BE2C (cell line): ENCODE data around the gene PANX2.

Source experiments
- DNase-seq: peaks from one replicate; pipeline ENCODE4 v3.0.0-alpha.2; 2020
- H3K27me3 ChIP-seq: fragments of 250-450 bp; sonication (Bioruptor Pico); 2 replicates; pipeline ENCODE4 v1.5.1; 2020; ENCODE audit warnings: mild to moderate bottlenecking
- H3K36me3 ChIP-seq: fragments of 250-450 bp; sonication (Bioruptor Pico); 2 replicates; pipeline ENCODE4 v1.5.1; 2020; ENCODE audit warnings: mild to moderate bottlenecking
- H3K4me1 ChIP-seq: fragments of 250-450 bp; sonication (Bioruptor Pico); 2 replicates; pipeline ENCODE4 v1.5.1; 2020
- H3K4me3 ChIP-seq: 2 replicates; pipeline ENCODE4 v1.5.1; 2011; ENCODE audit warnings: low read depth, low read length
- H3K9me3 ChIP-seq: fragments of 250-450 bp; sonication (Bioruptor Pico); 2 replicates; pipeline ENCODE4 v1.5.1; 2020
- CTCF ChIP-seq: IDR thresholded peaks from 2 replicates; pipeline ENCODE4 v1.5.1; 2012; ENCODE audit warnings: mild to moderate bottlenecking, low read depth, low read length

PANX2 gene

DNA sequence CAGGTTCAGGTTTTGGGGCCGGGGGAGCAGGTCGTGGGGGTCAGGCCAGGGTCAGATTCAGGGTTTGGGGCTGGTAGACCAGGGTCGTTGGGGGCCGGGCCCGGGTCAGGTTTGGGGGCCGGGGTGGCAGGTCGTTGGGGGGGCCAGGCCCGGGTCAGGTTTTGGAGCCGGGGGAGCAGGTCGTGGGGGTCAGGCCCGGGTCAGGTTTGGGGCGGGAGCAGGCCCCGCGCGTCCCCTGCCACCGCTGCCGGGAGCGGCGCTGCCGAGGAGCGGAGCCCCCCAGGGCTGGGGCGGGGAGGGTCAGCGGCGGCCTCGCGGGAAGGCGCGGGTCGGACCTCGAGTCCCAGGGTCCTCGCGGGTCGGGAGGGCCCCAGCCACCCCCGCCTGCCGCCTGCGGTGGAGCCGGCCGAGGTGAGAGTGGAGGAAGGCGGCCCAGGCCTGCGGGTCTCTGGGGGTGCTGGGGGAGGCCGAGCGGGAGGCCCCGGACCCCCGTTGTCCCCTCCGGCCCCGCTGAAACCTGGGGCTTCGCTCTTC lies 15.7 kb downstream of the PANX2 start:
- TF ChIP-seq CTCF: no peak
- Histone ChIP-seq H3K27me3 (no peaks in the 10 kb centered on the region), H3K4me3 (peak overlapping the region; percentile 70), H3K9me3 (no peaks in the 10 kb centered on the region), H3K4me1 (peaks cover 25% of the 10 kb centered on the region), H3K36me3 (no peaks in the 10 kb centered on the region; the same call in 1 of the 2 replicates)
- DNase-seq: no peak

DNA sequence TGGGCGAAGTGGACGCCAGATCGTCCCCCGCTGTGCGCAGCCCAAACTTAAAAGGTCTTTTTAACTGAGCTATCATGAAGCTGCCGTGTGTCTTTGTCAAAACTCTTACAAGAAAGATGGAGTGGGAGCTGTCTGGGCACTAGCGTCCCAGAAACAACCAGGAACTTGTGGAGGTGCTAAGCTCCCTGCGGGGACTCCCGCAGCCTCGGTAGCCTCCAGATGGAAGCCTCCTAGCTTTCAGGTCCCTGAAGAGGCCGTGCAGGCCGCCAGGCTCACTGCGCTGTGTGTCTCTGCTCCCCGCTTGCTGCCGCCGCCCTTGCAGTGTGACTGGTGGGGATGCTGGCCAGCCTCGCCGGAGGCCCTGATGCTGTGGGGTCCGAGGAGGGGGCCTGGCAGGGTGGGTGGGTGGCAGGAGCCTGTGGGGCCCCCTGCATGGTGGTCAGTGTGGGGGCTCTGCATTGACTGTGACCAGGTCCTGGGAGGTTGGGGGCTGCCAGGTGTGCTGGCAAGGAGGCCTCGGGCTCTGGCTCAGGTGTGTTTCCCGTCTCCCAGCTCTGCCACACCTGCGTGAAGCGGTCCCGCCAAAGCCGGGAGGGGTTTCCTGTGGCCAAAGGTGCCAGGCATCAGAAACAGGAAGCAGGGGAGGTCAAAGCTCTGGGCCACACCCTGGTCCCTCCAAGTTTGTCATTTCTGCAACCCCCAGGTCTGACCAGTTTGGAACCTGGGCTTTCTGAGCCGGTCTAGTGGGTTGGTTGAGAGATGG lies 16.4 kb downstream of the PANX2 start:
- TF ChIP-seq CTCF: no peak
- H3K4me3 ChIP-seq: peak overlapping the region; percentile 70
- no peaks in the 10 kb centered on the region; the same call in 1 of the 2 replicates for H3K36me3 ChIP-seq
- H3K9me3 ChIP-seq: no peaks in the 10 kb centered on the region
- no peak for DNase-seq
- no peaks in the 10 kb centered on the region for H3K27me3 ChIP-seq
- peaks cover 28% of the 10 kb centered on the region for H3K4me1 ChIP-seq

DNA sequence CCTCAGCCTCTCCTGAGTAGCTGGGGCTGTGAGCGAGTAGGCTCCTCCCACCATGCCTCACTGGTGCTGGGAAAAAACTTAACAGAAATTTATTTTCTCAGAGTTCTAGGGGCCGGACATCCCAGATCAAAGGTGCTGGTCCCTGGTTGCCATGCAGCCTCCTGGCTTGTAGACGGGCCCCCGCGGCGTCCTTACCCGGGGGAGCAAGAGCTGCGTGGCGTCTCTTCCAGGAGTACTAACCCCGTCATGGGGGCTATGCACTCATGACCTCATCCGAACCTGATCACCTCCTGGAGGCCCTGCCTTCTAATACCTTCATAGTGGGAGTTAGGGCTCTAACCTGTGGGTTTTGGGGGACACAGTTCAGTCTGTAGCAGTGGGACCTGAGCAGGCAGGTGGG lies 17.8 kb downstream of the PANX2 start:
- Histone ChIP-seq H3K4me3 (no peak overlapping the region), H3K27me3 (no peaks in the 10 kb centered on the region), H3K9me3 (no peaks in the 10 kb centered on the region), H3K36me3 (peaks cover 4% of the 10 kb centered on the region), H3K4me1 (peaks cover 28% of the 10 kb centered on the region)
- DNase-seq: no peak
- no peak for TF ChIP-seq CTCF

- H3K4me3 ChIP-seq: no peak overlapping the region; the same call in 1 of the 2 replicates
- H3K4me1 ChIP-seq: peaks cover 28% of the 10 kb centered on the region
These were observed 18.8 kb downstream of the PANX2 start for GRCh38 chr22:50189184-50189848.

DNA sequence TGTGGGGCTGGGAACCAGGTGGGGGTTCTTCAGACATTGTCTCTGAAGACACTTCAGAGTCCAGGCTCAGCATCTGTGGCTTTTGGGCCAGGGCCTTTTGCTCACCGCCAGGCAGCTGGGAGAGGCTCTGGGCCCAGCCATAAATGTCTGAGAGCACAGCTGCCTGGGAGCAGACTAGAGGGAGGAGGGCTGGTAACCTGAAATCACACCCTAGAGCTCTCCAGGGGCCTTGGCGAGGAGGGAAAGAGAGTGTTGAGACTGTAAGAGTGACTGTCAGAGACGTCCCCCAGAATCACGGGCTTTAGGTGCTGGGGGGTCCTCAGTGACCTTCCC lies 19.3 kb downstream of the PANX2 start:
- Histone ChIP-seq H3K36me3 (peaks cover 19% of the 10 kb centered on the region), H3K9me3 (no peaks in the 10 kb centered on the region), H3K27me3 (no peaks in the 10 kb centered on the region), H3K4me3 (peak overlapping the region; percentile 49; the same call in 1 of the 2 replicates), H3K4me1 (peaks cover 28% of the 10 kb centered on the region)
- no peak for TF ChIP-seq CTCF
- no peak for DNase-seq

More at GRCh38 chr22:50189184-50189848, 18.8 kb downstream of the PANX2 start:
- TF ChIP-seq CTCF: no peak
- no peaks in the 10 kb centered on the region for H3K27me3 ChIP-seq
- peak; percentile 59 for DNase-seq
- no peaks in the 10 kb centered on the region for H3K9me3 ChIP-seq
- H3K36me3 ChIP-seq: peaks cover 14% of the 10 kb centered on the region
